HG02970 (cell line): ENCODE measurements around the gene ZBTB43.

ENCODE experiments used
- ATAC-seq: cut with Tn5 transposase; IDR thresholded peaks from one replicate; pipeline ENCODE4 v1.9.1; 2021; ENCODE audit warnings: mild to moderate bottlenecking, moderate library complexity, moderate number of reproducible peaks; ENCODE audit not compliant: unreplicated experiment, low FRiP score

ZBTB43 gene

GRCh38 chr9:126827227-126827626 lies 22.4 kb downstream of the ZBTB43 start:
- ATAC-seq = no peak

- ATAC-seq = no peak
Observed at GRCh38 chr9:126829035-126829434, 24.2 kb downstream of the ZBTB43 start.

- ATAC-seq = no peak
Observed at GRCh38 chr9:126830827-126831226, 26.0 kb downstream of the ZBTB43 start.

- no peak for ATAC-seq
Observed at GRCh38 chr9:126832440-126832839, 27.6 kb downstream of the ZBTB43 start.

- ATAC-seq = no peak
Observed at GRCh38 chr9:126833020-126833419, 28.2 kb downstream of the ZBTB43 start.

GRCh38 chr9:126833710-126834345 lies 29.0 kb downstream of the ZBTB43 start:
- no peak for ATAC-seq

- no peak for ATAC-seq
Observed at GRCh38 chr9:126834672-126835071, 29.8 kb downstream of the ZBTB43 start.

GRCh38 chr9:126836216-126836615 lies 31.4 kb downstream of the ZBTB43 start:
- no peak for ATAC-seq

- no peak for ATAC-seq
Observed at GRCh38 chr9:126838055-126838811, 33.4 kb downstream of the ZBTB43 start.

- no peak for ATAC-seq
Observed at GRCh38 chr9:126838895-126839294, 34.1 kb downstream of the ZBTB43 start.

GRCh38 chr9:126839301-126839700 lies 34.5 kb downstream of the ZBTB43 start:
- no peak for ATAC-seq

- no peak for ATAC-seq
Observed at GRCh38 chr9:126842220-126842842, 37.5 kb downstream of the ZBTB43 start.

GRCh38 chr9:126842977-126843799 lies 38.3 kb downstream of the ZBTB43 start:
- no peak for ATAC-seq

GRCh38 chr9:126844085-126844484 lies 39.2 kb downstream of the ZBTB43 start:
- ATAC-seq = no peak

GRCh38 chr9:126847051-126847450 lies 42.2 kb downstream of the ZBTB43 start:
- no peak for ATAC-seq

GRCh38 chr9:126849591-126850225 lies 44.9 kb downstream of the ZBTB43 start:
- ATAC-seq = no peak

GRCh38 chr9:126851286-126851880 lies 46.5 kb downstream of the ZBTB43 start:
- ATAC-seq = no peak

GRCh38 chr9:126852086-126852688 lies 47.3 kb downstream of the ZBTB43 start:
- ATAC-seq = no peak

GRCh38 chr9:126853667-126854066 lies 48.8 kb downstream of the ZBTB43 start:
- ATAC-seq = no peak

- ATAC-seq = no peak
Observed at GRCh38 chr9:126854734-126855133, 49.9 kb downstream of the ZBTB43 start.
